Neural progenitor cell (in vitro differentiated cells): Measurements from ENCODE around the gene PRSS21. TPM values are rescaled to one million over a fixed set of nuclear protein-coding genes. Genes with fewer than 3 reads are reported as not detected.
A peak's percentile ranks its signal among the peaks of the same experiment; 100 is the strongest.

ENCODE experiments used
- DNase-seq: peaks from one replicate; pipeline ENCODE4 v3.0.0-alpha.2; 2016; ENCODE audit warnings: low spot score
- H2AFZ ChIP-seq: fragments of 200-600 bp; sonication (generic); replicated peaks from 2 replicates; pipeline ENCODE4 v1.6.1; 2016; ENCODE audit warnings: antibody characterized with exemption
- H3F3A ChIP-seq: fragments of 200-600 bp; sonication (generic); 2 replicates; pipeline ENCODE4 v1.6.1; 2016; ENCODE audit warnings: antibody characterized with exemption, low read depth
- H3K27ac ChIP-seq: fragments of 200-600 bp; sonication (generic); 2 replicates; pipeline ENCODE4 v1.5.1; 2016; ENCODE audit warnings: mild to moderate bottlenecking
- H3K27me3 ChIP-seq: fragments of 200-600 bp; sonication (generic); 2 replicates; pipeline ENCODE4 v1.6.1; 2016; ENCODE audit warnings: mild to moderate bottlenecking, moderate library complexity
- H3K36me3 ChIP-seq: fragments of 200-600 bp; sonication (generic); 2 replicates; pipeline ENCODE4 v1.5.1; 2016
- H3K4me1 ChIP-seq: fragments of 200-600 bp; sonication (generic); 2 replicates; pipeline ENCODE4 v1.6.1; 2016; ENCODE audit warnings: mixed run types
- H3K4me2 ChIP-seq: fragments of 200-600 bp; sonication (generic); 2 replicates; pipeline ENCODE4 v1.6.1; 2016
- H3K4me3 ChIP-seq: fragments of 200-600 bp; sonication (generic); 2 replicates; pipeline ENCODE4 v1.5.1; 2016
- H3K79me2 ChIP-seq: fragments of 200-600 bp; sonication (generic); 2 replicates; pipeline ENCODE4 v1.6.1; 2016; ENCODE audit warnings: low read depth
- H3K9ac ChIP-seq: fragments of 200-600 bp; sonication (generic); 2 replicates; pipeline ENCODE4 v1.6.1; 2016
- H3K9me3 ChIP-seq: fragments of 200-600 bp; sonication (generic); 2 replicates; pipeline ENCODE4 v1.5.1; 2016; ENCODE audit warnings: low read depth
- H4K20me1 ChIP-seq: fragments of 200-600 bp; sonication (generic); 2 replicates; pipeline ENCODE4 v1.6.1; 2016; ENCODE audit warnings: low read depth
- H3K27ac Mint-ChIP-seq: 3 replicates; pipeline ENCODE4 v1.8.0; 2021; ENCODE audit warnings: mixed read lengths
- H3K27me3 Mint-ChIP-seq: 2 replicates; pipeline ENCODE4 v1.8.0; 2022; ENCODE audit warnings: low read depth, mild to moderate bottlenecking, inconsistent platforms, moderate library complexity, mixed read lengths; ENCODE audit not compliant: insufficient read depth
- H3K36me3 Mint-ChIP-seq: 3 replicates; pipeline ENCODE4 v1.8.0; 2021; ENCODE audit warnings: mixed read lengths
- H3K4me1 Mint-ChIP-seq: 3 replicates; pipeline ENCODE4 v1.8.0; 2021; ENCODE audit warnings: mixed read lengths
- H3K4me3 Mint-ChIP-seq: 3 replicates; pipeline ENCODE4 v1.8.0; 2021; ENCODE audit warnings: mild to moderate bottlenecking, moderate library complexity, mixed read lengths
- H3K9me3 Mint-ChIP-seq: 3 replicates; pipeline ENCODE4 v1.8.0; 2020; ENCODE audit warnings: mixed read lengths
- EZH2 ChIP-seq: fragments of 200-600 bp; sonication (generic); IDR thresholded peaks from 2 replicates; pipeline ENCODE4 v1.6.1; 2017; ENCODE audit warnings: antibody characterized with exemption, mild to moderate bottlenecking, moderate library complexity
- EZH2phosphoT487 ChIP-seq: fragments of 200-600 bp; sonication (generic); IDR thresholded peaks from 2 replicates; pipeline ENCODE4 v1.6.1; 2017; ENCODE audit warnings: antibody characterized with exemption
- total RNA-seq: library from RNA; depleted of rRNA; stranded (reverse); fragments of >200 nt; gene quantifications from 2 replicates; pipeline ENCODE4 v1.2.3, GENCODE V29; 2015; ENCODE audit warnings: low replicate concordance
- TF ChIP-seq, protein P1 (sequence below): fragments of 200-600 bp; sonication (generic); IDR thresholded peaks from 2 replicates; pipeline ENCODE4 v1.5.1; 2017; ENCODE audit warnings: antibody characterized with exemption, mild to moderate bottlenecking

Gene PRSS21
- total RNA-seq, 1 donor from 2014 or later, result not detected

DNA sequence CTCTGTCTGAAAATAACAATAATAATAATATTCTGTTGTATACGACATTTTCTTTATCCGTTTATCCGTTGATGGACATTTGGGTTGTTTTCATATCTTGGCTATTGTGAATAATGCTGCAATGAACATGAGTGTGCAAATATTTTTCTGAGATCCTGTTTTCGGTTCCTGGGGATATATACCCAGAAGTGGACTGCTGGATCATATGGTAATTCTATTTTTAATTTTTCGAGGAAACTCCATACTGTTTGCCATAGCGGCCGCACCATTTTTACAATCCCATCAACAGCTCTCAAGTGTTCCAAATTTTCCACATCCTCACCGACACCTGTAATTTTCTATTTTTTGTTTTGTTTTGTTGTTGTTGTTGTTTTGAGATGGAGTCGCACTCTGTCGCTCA is 24.1 kb upstream of the PRSS21 start:
- Mint-ChIP-seq H3K9me3 (no peaks in the 10 kb centered on the region), H3K27me3 (peaks cover 6% of the 10 kb centered on the region), H3K27ac (no peak overlapping the region), H3K36me3 (no peaks in the 10 kb centered on the region), H3K4me1 (peaks cover 17% of the 10 kb centered on the region), H3K4me3 (no peak overlapping the region)
- no peak for DNase-seq
- H3K27ac ChIP-seq, result no peak overlapping the region
- H3K9me3 ChIP-seq, result no peaks in the 10 kb centered on the region
- H4K20me1 ChIP-seq, result no peaks in the 10 kb centered on the region
- H2AFZ ChIP-seq, result no peak overlapping the region
- H3K9ac ChIP-seq, result no peak overlapping the region
- H3K4me1 ChIP-seq, result peaks cover 21% of the 10 kb centered on the region
- H3F3A ChIP-seq, result peaks cover 18% of the 10 kb centered on the region
- H3K27me3 ChIP-seq, result peaks cover 8% of the 10 kb centered on the region
- H3K4me2 ChIP-seq, result no peak overlapping the region
- no peaks in the 10 kb centered on the region for H3K79me2 ChIP-seq
- no peak overlapping the region for H3K4me3 ChIP-seq
- no peaks in the 10 kb centered on the region for H3K36me3 ChIP-seq
- TF ChIP-seq EZH2phosphoT487, result no peak
- TF ChIP-seq, protein P1, sequence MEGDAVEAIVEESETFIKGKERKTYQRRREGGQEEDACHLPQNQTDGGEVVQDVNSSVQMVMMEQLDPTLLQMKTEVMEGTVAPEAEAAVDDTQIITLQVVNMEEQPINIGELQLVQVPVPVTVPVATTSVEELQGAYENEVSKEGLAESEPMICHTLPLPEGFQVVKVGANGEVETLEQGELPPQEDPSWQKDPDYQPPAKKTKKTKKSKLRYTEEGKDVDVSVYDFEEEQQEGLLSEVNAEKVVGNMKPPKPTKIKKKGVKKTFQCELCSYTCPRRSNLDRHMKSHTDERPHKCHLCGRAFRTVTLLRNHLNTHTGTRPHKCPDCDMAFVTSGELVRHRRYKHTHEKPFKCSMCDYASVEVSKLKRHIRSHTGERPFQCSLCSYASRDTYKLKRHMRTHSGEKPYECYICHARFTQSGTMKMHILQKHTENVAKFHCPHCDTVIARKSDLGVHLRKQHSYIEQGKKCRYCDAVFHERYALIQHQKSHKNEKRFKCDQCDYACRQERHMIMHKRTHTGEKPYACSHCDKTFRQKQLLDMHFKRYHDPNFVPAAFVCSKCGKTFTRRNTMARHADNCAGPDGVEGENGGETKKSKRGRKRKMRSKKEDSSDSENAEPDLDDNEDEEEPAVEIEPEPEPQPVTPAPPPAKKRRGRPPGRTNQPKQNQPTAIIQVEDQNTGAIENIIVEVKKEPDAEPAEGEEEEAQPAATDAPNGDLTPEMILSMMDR, result no peak

DNA sequence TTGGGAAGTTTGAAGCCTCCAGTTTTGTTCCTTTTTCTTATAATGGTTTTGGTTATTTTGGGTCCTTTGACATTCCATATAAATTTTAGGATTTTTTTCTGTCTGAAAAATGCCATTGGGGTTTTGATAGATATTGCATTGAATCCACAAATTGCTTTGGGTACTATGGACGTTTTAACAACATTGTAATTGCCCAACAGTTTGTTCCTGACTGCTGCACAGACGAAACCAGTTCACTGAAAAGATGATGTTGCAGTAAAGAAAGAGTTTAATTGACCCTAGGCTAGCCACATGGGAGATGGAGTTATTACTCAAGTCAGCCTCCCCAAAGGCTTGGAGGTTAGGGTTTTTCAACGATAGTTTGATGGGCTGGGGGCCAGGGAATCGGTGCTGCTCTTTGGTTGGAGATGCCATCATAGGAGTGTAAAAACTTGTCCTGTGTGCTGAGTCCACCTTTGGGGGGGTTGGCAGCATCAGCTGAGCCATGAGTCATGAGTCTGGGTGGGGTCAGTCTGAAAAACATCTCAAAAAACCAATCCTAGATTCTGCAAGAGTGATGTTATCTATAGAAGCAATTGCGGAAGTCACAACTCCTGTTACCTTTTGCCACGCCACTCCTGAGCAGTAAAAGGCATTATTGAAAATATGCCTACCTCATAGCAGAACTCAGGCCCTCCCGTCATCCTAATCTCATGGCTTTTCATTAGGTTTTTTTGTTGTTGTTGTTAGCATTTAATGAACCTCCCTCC is 21.5 kb upstream of the PRSS21 start:
- Histone ChIP-seq H3K27me3 (peaks cover 8% of the 10 kb centered on the region), H3F3A (peaks cover 11% of the 10 kb centered on the region), H3K79me2 (no peaks in the 10 kb centered on the region), H3K9me3 (no peaks in the 10 kb centered on the region), H2AFZ (peak overlapping the region; percentile 48), H3K9ac (no peak overlapping the region), H3K4me3 (no peak overlapping the region), H3K36me3 (no peaks in the 10 kb centered on the region), H3K4me1 (peaks cover 14% of the 10 kb centered on the region), H3K27ac (no peak overlapping the region), H4K20me1 (no peaks in the 10 kb centered on the region), H3K4me2 (peak overlapping the region; percentile 49)
- H3K9me3 Mint-ChIP-seq, result no peaks in the 10 kb centered on the region
- no peak for TF ChIP-seq EZH2phosphoT487
- H3K36me3 Mint-ChIP-seq, result no peaks in the 10 kb centered on the region
- DNase-seq, result no peak
- peaks cover 6% of the 10 kb centered on the region for H3K27me3 Mint-ChIP-seq
- H3K4me1 Mint-ChIP-seq, result peaks cover 5% of the 10 kb centered on the region
- no peak overlapping the region for H3K27ac Mint-ChIP-seq
- peak overlapping the region; percentile 8 for H3K4me3 Mint-ChIP-seq

DNA sequence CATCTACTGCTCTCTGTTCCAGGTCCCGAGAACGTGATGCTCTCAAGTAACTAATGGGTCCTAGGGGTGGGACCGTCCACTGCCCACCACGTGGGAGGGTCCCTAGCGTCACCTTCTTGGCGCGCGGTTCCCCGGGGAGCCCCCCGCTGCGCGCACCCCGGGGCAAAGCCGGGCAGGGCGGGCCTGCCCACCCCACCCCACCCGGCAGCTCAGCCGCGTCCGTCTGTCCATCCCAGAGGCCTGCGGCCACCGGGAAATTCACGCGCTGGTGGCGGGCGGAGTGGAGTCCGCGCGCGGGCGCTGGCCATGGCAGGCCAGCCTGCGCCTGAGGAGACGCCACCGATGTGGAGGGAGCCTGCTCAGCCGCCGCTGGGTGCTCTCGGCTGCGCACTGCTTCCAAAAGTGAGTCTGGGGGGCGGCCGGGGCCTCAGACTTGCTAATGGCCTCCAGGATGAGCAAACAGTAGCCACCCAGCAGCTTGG is 18.3 kb upstream of the PRSS21 start:
- Mint-ChIP-seq H3K4me1 (peaks cover 5% of the 10 kb centered on the region), H3K27me3 (peaks cover 6% of the 10 kb centered on the region), H3K36me3 (peaks cover 2% of the 10 kb centered on the region), H3K27ac (no peak overlapping the region), H3K9me3 (peaks cover 8% of the 10 kb centered on the region), H3K4me3 (no peak overlapping the region)
- H3K4me3 ChIP-seq, result no peak overlapping the region
- no peaks in the 10 kb centered on the region for H4K20me1 ChIP-seq
- H3K9ac ChIP-seq, result no peak overlapping the region
- H3K4me2 ChIP-seq, result no peak overlapping the region
- H3K36me3 ChIP-seq, result no peaks in the 10 kb centered on the region
- no peaks in the 10 kb centered on the region for H3K9me3 ChIP-seq
- no peak overlapping the region for H2AFZ ChIP-seq
- no peaks in the 10 kb centered on the region for H3K79me2 ChIP-seq
- peaks cover 14% of the 10 kb centered on the region for H3K4me1 ChIP-seq
- peaks cover 11% of the 10 kb centered on the region for H3F3A ChIP-seq
- no peaks in the 10 kb centered on the region for H3K27me3 ChIP-seq
- no peak overlapping the region for H3K27ac ChIP-seq
- no peak for TF ChIP-seq EZH2
- no peak for DNase-seq

DNA sequence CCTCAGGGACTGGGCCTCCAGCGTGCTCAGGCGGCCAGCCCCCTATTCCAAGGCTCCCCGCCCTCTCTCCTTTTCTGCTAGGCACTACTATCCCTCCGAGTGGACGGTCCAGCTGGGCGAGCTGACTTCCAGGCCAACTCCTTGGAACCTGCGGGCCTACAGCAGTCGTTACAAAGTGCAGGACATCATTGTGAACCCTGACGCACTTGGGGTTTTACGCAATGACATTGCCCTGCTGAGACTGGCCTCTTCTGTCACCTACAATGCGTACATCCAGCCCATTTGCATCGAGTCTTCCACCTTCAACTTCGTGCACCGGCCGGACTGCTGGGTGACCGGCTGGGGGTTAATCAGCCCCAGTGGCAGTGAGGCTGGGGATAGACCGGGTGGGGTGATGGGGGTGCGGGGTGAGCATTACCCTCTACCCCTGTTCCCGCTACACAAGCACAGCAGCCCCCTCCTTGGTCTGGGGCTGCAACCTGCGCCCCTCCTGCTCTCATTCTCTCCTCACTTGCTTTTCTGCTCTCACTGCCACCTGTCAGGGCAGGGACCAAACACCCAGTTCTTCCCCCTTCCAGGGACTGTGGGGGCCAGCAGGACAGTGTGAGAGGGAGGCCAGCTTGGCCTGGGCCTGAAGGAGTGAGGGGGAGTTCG is 17.7 kb upstream of the PRSS21 start:
- H3K9ac ChIP-seq, result no peak overlapping the region
- peaks cover 8% of the 10 kb centered on the region for H3K27me3 Mint-ChIP-seq
- H2AFZ ChIP-seq, result no peak overlapping the region

More for the DNA sequence above, 17.7 kb upstream of the PRSS21 start:
- H3K9me3 ChIP-seq, result no peaks in the 10 kb centered on the region
- peaks cover 5% of the 10 kb centered on the region for H3K4me1 Mint-ChIP-seq
- peaks cover 2% of the 10 kb centered on the region for H3K36me3 Mint-ChIP-seq
- TF ChIP-seq EZH2phosphoT487 (no peak), EZH2 (no peak)
- H3K9me3 Mint-ChIP-seq, result peaks cover 14% of the 10 kb centered on the region
- no peaks in the 10 kb centered on the region for H3K79me2 ChIP-seq
- H3K4me3 Mint-ChIP-seq, result peak overlapping the region; percentile 27
- no peaks in the 10 kb centered on the region for H4K20me1 ChIP-seq
- no peaks in the 10 kb centered on the region for H3K36me3 ChIP-seq
- H3K27me3 ChIP-seq, result no peaks in the 10 kb centered on the region
- H3K4me2 ChIP-seq, result no peak overlapping the region
- DNase-seq, result no peak
- peaks cover 14% of the 10 kb centered on the region for H3K4me1 ChIP-seq
- H3K4me3 ChIP-seq, result no peak overlapping the region
- no peak overlapping the region for H3K27ac Mint-ChIP-seq
- H3F3A ChIP-seq, result peaks cover 11% of the 10 kb centered on the region
- H3K27ac ChIP-seq, result no peak overlapping the region
